MV-4-11 (cell line): ENCODE measurements around the gene SIGLECL1.

Experiments
- DNase-seq: peaks from one replicate; lab custom pipeline; 2025; lab: John Stamatoyannopoulos, UW

The SIGLECL1 gene

GRCh38 chr19:51295382-51296126 is 44.7 kb downstream of the SIGLECL1 start:
- no peak for DNase-seq

- peak; percentile 21 for DNase-seq
Observed at GRCh38 chr19:51296336-51297093, 45.6 kb downstream of the SIGLECL1 start.

GRCh38 chr19:51297406-51297805 is 46.5 kb downstream of the SIGLECL1 start:
- DNase-seq: no peak

GRCh38 chr19:51301266-51301665 is 50.4 kb downstream of the SIGLECL1 start:
- DNase-seq: no peak

GRCh38 chr19:51305479-51305878 is 54.6 kb downstream of the SIGLECL1 start:
- no peak for DNase-seq

DNA sequence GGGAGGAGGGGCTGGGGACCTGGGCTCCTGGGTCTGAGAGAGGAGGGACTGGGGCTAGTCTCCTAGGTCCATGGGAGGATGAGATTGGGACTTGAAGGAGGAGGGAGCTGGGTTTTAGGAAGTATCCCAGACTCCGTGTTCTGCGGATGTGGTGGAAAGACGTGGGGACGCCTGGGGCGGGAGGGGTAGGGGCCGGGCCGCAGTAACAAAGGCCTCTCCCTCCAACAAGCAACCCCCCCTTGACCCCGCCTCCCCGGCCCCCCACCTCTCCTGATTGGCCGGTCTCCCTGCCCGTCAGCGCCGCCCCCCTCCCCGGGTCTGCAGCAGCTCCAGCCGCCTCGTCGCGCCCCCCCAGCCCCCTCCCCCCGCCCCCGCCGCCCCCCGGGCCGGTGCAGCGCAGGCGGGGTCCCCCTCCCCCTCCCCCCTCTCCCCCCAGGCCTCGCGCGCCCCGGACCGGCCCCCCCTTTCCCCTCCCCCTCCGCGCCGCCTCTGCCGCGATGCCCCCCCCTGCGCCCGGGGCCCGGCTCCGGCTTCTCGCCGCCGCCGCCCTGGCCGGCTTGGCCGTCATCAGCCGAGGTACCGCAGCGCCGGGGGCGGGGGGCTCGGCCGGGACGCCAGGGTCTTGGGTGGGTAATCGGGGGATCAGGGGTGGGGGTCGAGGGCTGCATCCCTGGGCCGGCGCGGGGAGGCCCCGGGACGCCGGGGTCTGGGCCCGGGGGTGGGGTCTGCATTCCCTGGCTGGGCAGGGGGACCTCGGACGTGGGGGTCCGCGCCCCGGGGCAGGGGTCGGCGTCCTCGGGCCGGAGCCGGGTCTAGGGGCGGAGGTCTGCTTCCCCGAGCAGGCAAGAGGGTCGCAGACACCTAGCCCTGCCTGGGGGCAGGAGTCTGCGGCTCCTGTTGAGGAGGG is 60.7 kb downstream of the SIGLECL1 start, which contains the start of gene IGLON5:
TSS of gene IGLON5 (plus strand) at position 294 of the 907 bp plus-strand sequence. CDS start at position 498, 204 bp downstream.
- DNase-seq: no peak

GRCh38 chr19:51316688-51317087 is 65.8 kb downstream of the SIGLECL1 start:
- no peak for DNase-seq

GRCh38 chr19:51317376-51317775 is 66.5 kb downstream of the SIGLECL1 start:
- DNase-seq: peak; percentile 37

DNA sequence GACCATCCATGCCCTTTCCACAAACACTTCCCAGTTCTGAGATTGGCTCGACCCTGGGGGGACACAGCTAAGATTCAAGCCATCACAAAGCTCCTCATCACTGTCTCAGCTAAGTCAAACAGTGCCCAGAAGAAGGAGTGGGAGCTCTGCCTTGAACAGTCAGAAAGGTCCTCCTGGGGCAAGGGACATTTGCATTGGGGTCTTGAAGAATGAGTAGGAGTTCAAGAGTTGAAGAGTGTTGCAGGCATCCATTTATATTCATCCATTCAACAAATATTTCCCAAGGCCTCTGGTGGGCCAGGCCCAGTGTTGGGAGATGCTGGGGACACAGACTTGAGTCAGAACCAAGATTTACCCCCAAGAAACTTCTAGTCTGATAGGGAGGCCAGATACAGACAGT is 67.1 kb downstream of the SIGLECL1 start:
- DNase-seq: no peak
